ENCODE measurements around the gene ZNF423. TPM values are rescaled to one million over a fixed set of nuclear protein-coding genes. Genes with fewer than 3 reads are reported as not detected.

Gene ZNF423
- total and polyA plus RNA-seq, 2 experiments from 2014 or later = 14.9 to 41.8 TPM

DNA sequence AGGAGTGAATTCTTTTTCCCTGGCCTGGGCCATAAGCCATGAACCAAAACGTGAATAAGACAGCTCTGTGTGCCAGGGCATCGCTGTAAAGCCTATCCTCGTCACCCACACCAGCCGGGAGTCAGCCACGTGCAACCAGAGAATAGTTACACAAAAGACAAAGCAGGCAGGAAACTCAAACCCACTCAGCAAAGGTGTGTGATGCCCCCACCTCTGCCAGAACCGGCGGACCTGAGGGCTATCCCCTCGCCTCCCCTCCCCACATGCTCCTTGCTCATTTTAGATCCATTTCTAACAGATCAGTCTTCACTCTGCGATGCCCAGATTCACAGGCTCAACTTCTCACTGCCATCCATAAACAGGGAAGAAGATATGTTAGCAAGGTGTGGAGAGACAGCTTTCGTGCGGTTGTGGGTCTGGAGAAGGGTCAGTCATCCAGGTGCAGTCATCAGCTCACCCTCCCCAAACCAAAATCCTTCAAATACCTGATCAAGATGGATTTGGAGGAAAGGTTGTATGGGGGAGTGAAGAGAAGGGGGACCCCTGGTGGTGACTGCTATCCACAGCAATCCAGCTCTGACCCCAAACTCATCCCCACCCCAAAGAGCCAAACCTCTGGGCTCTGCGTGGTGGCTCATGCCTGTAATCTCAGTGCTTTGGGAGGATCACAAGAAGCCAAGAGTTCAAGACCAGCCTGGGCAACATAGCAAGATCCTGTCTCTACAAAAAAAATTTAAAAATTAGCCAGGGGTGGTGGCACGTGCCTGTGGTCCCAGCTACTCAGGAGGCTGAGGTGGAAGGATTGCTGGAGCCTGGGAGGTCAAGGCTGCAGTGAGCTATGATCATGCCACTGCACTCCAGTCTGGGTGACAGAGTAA, 263.1 kb downstream of the ZNF423 start:
- Histone ChIP-seq H3K9me2 (ENCODE audit: insufficient read depth) (no peaks in the 10 kb centered on the region), H3K27ac (ENCODE audit: low read depth) (no peak overlapping the region), H3K4me1 (ENCODE audit: insufficient read depth) (peaks cover 26% of the 10 kb centered on the region), H3K36me3 (ENCODE audit: insufficient read depth) (no peaks in the 10 kb centered on the region), H2AFZ (no peak overlapping the region), H3F3A (replicated peaks; ENCODE audit: low read depth) (no peaks in the 10 kb centered on the region), H3K4me3 (no peak overlapping the region), H3K4me2 (no peak overlapping the region), H3K79me2 (replicated peaks; ENCODE audit: insufficient read depth) (no peaks in the 10 kb centered on the region), H3K27me3 (ENCODE audit: insufficient read depth) (no peaks in the 10 kb centered on the region), H4K20me1 (replicated peaks; ENCODE audit: insufficient read depth) (no peaks in the 10 kb centered on the region)
- H3K9me3 Mint-ChIP-seq = peaks cover 3% of the 10 kb centered on the region; the same call in 2 of the 3 replicates
- H3K4me1 Mint-ChIP-seq = peaks cover 61% of the 10 kb centered on the region
- peaks cover 5% of the 10 kb centered on the region for H3K27me3 Mint-ChIP-seq (ENCODE audit: insufficient read depth, low read depth, poor library complexity)
- no peak overlapping the region for H3K4me3 Mint-ChIP-seq
- ATAC-seq (peak; percentile 77), DNase-seq (ENCODE audit: low spot score) (peak; percentile 85)
- H3K36me3 Mint-ChIP-seq (ENCODE audit: low read depth) = no peaks in the 10 kb centered on the region
- H3K27ac Mint-ChIP-seq = peak overlapping the region; percentile 9; the same call in 1 of the 2 replicates
- TF ChIP-seq, protein P1, sequence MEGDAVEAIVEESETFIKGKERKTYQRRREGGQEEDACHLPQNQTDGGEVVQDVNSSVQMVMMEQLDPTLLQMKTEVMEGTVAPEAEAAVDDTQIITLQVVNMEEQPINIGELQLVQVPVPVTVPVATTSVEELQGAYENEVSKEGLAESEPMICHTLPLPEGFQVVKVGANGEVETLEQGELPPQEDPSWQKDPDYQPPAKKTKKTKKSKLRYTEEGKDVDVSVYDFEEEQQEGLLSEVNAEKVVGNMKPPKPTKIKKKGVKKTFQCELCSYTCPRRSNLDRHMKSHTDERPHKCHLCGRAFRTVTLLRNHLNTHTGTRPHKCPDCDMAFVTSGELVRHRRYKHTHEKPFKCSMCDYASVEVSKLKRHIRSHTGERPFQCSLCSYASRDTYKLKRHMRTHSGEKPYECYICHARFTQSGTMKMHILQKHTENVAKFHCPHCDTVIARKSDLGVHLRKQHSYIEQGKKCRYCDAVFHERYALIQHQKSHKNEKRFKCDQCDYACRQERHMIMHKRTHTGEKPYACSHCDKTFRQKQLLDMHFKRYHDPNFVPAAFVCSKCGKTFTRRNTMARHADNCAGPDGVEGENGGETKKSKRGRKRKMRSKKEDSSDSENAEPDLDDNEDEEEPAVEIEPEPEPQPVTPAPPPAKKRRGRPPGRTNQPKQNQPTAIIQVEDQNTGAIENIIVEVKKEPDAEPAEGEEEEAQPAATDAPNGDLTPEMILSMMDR (conservative IDR thresholded peaks at IDR 0.05; ENCODE audit: low read depth in 2 of 2) = peak; percentile 81 to 85
- no peak for TF ChIP-seq ZNF331 (CRISPR knock-in tag; IDR thresholded peaks at IDR 0.05; ENCODE audit: low read depth)

DNA sequence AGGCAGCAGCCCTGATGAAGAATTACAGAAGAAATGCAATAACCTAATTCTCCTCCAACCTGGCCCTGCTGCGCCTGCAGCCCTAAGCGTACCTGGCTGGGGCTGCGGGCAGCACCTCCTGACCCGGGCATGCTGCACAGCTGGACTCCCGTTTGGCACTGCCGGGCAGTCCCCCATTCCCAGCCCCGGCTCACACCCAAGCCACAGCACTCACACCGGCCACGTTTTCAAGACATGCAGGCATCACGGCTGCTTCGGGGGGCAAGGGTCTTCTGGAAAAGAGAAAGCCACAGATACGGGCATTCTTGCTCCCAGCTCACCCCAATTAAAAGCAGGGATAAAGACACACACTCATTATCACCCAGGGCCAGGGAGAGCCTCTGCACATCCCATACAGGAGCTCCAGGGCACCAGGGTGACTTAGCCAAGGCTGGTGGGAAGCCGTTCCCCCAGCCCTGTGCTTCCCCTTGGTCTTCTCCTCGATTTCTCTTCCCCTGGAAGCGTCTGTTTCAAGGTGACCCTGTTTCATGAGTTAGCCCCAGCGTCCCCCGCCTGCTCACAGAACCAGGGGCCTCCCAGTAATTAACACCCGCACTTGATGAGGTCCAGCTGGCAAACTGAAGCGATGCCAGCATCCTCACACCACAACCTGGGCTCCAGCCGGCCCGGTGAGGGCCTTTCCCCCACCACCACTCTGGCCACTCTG, 265.6 kb downstream of the ZNF423 start:
- Histone ChIP-seq H3K27me3 (ENCODE audit: insufficient read depth) (no peaks in the 10 kb centered on the region), H3K9me2 (ENCODE audit: insufficient read depth) (no peaks in the 10 kb centered on the region), H3K4me2 (no peak overlapping the region), H3K4me3 (no peak overlapping the region), H3F3A (replicated peaks; ENCODE audit: low read depth) (no peaks in the 10 kb centered on the region), H4K20me1 (replicated peaks; ENCODE audit: insufficient read depth) (no peaks in the 10 kb centered on the region), H2AFZ (no peak overlapping the region), H3K4me1 (ENCODE audit: insufficient read depth) (peaks cover 11% of the 10 kb centered on the region; the same call in 1 of the 2 replicates), H3K27ac (ENCODE audit: low read depth) (no peak overlapping the region), H3K79me2 (replicated peaks; ENCODE audit: insufficient read depth) (no peaks in the 10 kb centered on the region), H3K36me3 (ENCODE audit: insufficient read depth) (no peaks in the 10 kb centered on the region)
- Mint-ChIP-seq H3K27me3 (ENCODE audit: insufficient read depth, low read depth, poor library complexity) (peaks cover 9% of the 10 kb centered on the region), H3K4me1 (peaks cover 53% of the 10 kb centered on the region), H3K36me3 (ENCODE audit: low read depth) (no peaks in the 10 kb centered on the region), H3K27ac (no peak overlapping the region), H3K9me3 (peaks cover 3% of the 10 kb centered on the region; the same call in 2 of the 3 replicates), H3K4me3 (no peak overlapping the region)
- no peak for ATAC-seq
- no peak for DNase-seq (ENCODE audit: low spot score)
- TF ChIP-seq ZNF331 (CRISPR knock-in tag; IDR thresholded peaks at IDR 0.05; ENCODE audit: low read depth) = no peak
- TF ChIP-seq, protein P2, sequence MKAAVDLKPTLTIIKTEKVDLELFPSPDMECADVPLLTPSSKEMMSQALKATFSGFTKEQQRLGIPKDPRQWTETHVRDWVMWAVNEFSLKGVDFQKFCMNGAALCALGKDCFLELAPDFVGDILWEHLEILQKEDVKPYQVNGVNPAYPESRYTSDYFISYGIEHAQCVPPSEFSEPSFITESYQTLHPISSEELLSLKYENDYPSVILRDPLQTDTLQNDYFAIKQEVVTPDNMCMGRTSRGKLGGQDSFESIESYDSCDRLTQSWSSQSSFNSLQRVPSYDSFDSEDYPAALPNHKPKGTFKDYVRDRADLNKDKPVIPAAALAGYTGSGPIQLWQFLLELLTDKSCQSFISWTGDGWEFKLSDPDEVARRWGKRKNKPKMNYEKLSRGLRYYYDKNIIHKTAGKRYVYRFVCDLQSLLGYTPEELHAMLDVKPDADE (IDR thresholded peaks at IDR 0.05) = no peak
- TF ChIP-seq, protein P1 (conservative IDR thresholded peaks at IDR 0.05; ENCODE audit: low read depth in 2 of 2) = no peak
- TF ChIP-seq POLR2AphosphoS5 (IDR thresholded peaks at IDR 0.05; ENCODE audit: low read depth) = no peak
- no peak for TF ChIP-seq EZH2phosphoT487 (IDR thresholded peaks at IDR 0.05; ENCODE audit: unreplicated experiment)
- no peak for TF ChIP-seq STAT1 (IDR thresholded peaks at IDR 0.05; ENCODE audit: unreplicated experiment)
- TF ChIP-seq, protein P3, sequence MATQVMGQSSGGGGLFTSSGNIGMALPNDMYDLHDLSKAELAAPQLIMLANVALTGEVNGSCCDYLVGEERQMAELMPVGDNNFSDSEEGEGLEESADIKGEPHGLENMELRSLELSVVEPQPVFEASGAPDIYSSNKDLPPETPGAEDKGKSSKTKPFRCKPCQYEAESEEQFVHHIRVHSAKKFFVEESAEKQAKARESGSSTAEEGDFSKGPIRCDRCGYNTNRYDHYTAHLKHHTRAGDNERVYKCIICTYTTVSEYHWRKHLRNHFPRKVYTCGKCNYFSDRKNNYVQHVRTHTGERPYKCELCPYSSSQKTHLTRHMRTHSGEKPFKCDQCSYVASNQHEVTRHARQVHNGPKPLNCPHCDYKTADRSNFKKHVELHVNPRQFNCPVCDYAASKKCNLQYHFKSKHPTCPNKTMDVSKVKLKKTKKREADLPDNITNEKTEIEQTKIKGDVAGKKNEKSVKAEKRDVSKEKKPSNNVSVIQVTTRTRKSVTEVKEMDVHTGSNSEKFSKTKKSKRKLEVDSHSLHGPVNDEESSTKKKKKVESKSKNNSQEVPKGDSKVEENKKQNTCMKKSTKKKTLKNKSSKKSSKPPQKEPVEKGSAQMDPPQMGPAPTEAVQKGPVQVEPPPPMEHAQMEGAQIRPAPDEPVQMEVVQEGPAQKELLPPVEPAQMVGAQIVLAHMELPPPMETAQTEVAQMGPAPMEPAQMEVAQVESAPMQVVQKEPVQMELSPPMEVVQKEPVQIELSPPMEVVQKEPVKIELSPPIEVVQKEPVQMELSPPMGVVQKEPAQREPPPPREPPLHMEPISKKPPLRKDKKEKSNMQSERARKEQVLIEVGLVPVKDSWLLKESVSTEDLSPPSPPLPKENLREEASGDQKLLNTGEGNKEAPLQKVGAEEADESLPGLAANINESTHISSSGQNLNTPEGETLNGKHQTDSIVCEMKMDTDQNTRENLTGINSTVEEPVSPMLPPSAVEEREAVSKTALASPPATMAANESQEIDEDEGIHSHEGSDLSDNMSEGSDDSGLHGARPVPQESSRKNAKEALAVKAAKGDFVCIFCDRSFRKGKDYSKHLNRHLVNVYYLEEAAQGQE (IDR thresholded peaks at IDR 0.05; ENCODE audit: unreplicated experiment) = no peak
